HG03575 (cell line): ENCODE data around the gene SLC26A1.
"Not testable (repeated sequence)": the region's sequence is repeated elsewhere in the genome, so short reads cannot be mapped to it uniquely, and the experiment has no call there.

ENCODE experiments used
- ATAC-seq: cut with Tn5 transposase; IDR thresholded peaks from one replicate; pipeline ENCODE4 v1.9.1; 2021; ENCODE audit not compliant: unreplicated experiment, insufficient number of reproducible peaks, low FRiP score; ENCODE audit errors: extremely low read depth

The SLC26A1 gene

GRCh38 chr4:988726-989721 lies 4.2 kb downstream of the SLC26A1 start:
- ATAC-seq = no peak

- ATAC-seq = no peak
Measured at GRCh38 chr4:987624-988513, 5.3 kb downstream of the SLC26A1 start.

- ATAC-seq = no peak
Measured at GRCh38 chr4:986879-987623, 6.2 kb downstream of the SLC26A1 start, which contains the start of gene IDUA. Gene IDUA (plus strand): TSS chr4:987044. CDS start chr4:987085, 41 bp downstream.

- ATAC-seq = no peak
Measured at GRCh38 chr4:986428-986878, 6.8 kb downstream of the SLC26A1 start.

GRCh38 chr4:985123-985830 lies 7.9 kb downstream of the SLC26A1 start:
- no peak for ATAC-seq

- no peak for ATAC-seq
Measured at GRCh38 chr4:984336-985054, 8.7 kb downstream of the SLC26A1 start.

GRCh38 chr4:982814-983213 lies 10.4 kb downstream of the SLC26A1 start:
- ATAC-seq = no peak

- ATAC-seq = no peak
Measured at GRCh38 chr4:982291-982690, 10.9 kb downstream of the SLC26A1 start.

- no peak for ATAC-seq
Measured at GRCh38 chr4:978957-979701, 14.1 kb downstream of the SLC26A1 start.

GRCh38 chr4:976016-976415 lies 17.2 kb downstream of the SLC26A1 start:
- ATAC-seq = not testable (repeated sequence)

- no peak for ATAC-seq
Measured at GRCh38 chr4:974668-975067, 18.5 kb downstream of the SLC26A1 start.

- no peak for ATAC-seq
Measured at GRCh38 chr4:973431-974397, 19.5 kb downstream of the SLC26A1 start, which contains the start of gene DGKQ. Gene DGKQ (minus strand): TSS chr4:973569. CDS start chr4:973482, 87 bp downstream.

GRCh38 chr4:972651-973424 lies 20.4 kb downstream of the SLC26A1 start:
- no peak for ATAC-seq

GRCh38 chr4:971666-972500 lies 21.3 kb downstream of the SLC26A1 start:
- ATAC-seq = no peak
